Activated CD8-positive, alpha-beta T cell treated with anti-CD3 and anti-CD28 coated beads, Interleukin-2, amount 10 ng/mL, durations not matched to agents 7 days and 5 days (primary cell): ENCODE data around the gene NLRC5. TPM values are rescaled to one million over a fixed set of nuclear protein-coding genes. Genes with fewer than 3 reads are reported as not detected.

ENCODE experiments used
- ATAC-seq: fragments of 150-1000 bp; cut with Tn5 transposase; one replicate; pipeline ENCODE4 v1.10.0; 2021; ENCODE audit warnings: moderate library complexity
- CTCF ChIA-PET: fragments of 350-600 bp; sonication (Branson Sonifier 250); formaldehyde crosslinking; loops from one replicate; lab custom pipeline; 2021; ENCODE audit warnings: antibody characterized with exemption; lab: Charles Lee
- POLR2A ChIA-PET: fragments of 350-600 bp; sonication (Branson Sonifier 250); formaldehyde crosslinking; loops from one replicate; lab custom pipeline; 2021; ENCODE audit warnings: antibody characterized with exemption; lab: Charles Lee
- DNase-seq: peaks from one replicate; pipeline ENCODE4 v3.0.0-alpha.2; 2020
- H3K27ac Mint-ChIP-seq: one replicate; pipeline ENCODE4 v1.8.0; 2021; ENCODE audit warnings: mild to moderate bottlenecking, mixed read lengths
- H3K27me3 Mint-ChIP-seq: one replicate; pipeline ENCODE4 v1.8.0; 2021; ENCODE audit warnings: low read depth, mixed read lengths
- H3K36me3 Mint-ChIP-seq: one replicate; pipeline ENCODE4 v1.8.0; 2021; ENCODE audit warnings: low read depth, mixed read lengths
- H3K4me1 Mint-ChIP-seq: one replicate; pipeline ENCODE4 v1.8.0; 2021; ENCODE audit warnings: low read depth, mixed read lengths
- H3K4me3 Mint-ChIP-seq: one replicate; pipeline ENCODE4 v1.8.0; 2021; ENCODE audit warnings: mild to moderate bottlenecking, mixed read lengths
- H3K9me3 Mint-ChIP-seq: one replicate; pipeline ENCODE4 v1.8.0; 2022; ENCODE audit warnings: mixed read lengths; ENCODE audit not compliant: insufficient read depth
- total RNA-seq, 2 experiments: library from RNA; stranded (reverse); gene quantifications; one replicate each; pipeline ENCODE4 v1.2.3, GENCODE V29; 2021

NLRC5 gene
- 100 to 1,000 TPM; 280 to 291 TPM for total RNA-seq

DNA sequence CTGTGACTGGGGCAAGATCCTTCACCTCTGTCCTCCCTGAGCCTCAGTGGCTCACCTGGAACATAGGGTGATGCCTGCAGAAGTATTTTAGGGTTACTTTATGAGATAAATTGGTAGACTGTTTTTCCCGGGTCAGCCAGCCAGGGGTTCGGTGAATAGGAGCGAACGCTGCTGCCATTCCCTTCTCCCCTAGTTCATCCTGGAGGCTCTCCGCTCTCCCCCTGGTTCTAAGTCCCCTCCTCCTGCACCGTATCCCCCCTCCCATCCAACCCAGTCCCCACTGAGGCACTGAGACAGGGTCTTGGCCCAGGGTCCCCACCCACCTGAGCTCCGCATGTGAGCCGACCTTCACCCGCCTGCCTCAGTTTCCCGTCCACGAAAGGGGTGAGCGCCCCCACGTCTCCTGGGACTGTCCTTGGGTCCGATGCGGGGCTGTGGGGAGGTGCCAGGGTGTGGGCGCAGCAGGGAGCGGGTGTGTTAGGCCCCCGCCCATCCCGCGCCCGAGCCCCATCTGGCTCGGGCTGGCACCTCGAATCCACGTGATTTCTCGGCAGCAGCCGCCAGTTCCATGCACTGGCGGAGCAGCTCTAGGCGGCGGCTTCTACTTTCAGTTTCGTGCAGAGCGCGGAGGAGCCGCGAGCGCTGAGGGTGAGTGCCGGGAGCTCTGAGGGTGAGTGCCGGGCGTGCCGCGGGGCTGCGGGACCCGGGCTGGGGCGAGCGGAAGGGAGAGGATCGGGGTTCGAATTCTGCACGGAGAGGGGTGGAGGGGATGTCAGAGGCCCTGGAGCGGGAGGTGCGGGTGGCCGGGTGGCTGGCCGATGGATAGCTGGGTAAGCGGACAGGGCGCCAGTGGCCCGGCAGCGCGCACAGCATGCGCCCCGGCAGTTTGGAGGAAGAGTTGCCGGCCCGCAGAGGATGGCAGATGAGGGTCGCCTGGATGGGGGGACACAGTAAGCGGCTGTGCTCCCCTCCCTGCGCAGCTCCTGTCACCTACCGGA, at the start of gene NLRC5:
TSS of gene NLRC5 (plus strand) at position 610 of the 998 bp plus-strand sequence. CDS start 31,156 bp downstream, outside the sequence.
- CTCF ChIA-PET = interaction anchor here (0.6 to 8.5 kb wide), 11 partner anchors 10 to 57 kb away, joined by 3 to 107 read pairs (median 4); no protein-coding TSS in a partner anchor
- peaks cover 83% of the 10 kb centered on the region for H3K36me3 Mint-ChIP-seq

GRCh38 chr16:56939801-56940200, 49.6 kb upstream of the NLRC5 start:
- Mint-ChIP-seq H3K9me3 (no peaks in the 10 kb centered on the region), H3K36me3 (peaks cover 89% of the 10 kb centered on the region), H3K4me3 (peak overlapping the region; percentile 57), H3K27ac (peak overlapping the region; percentile 75), H3K27me3 (no peaks in the 10 kb centered on the region), H3K4me1 (peaks cover 67% of the 10 kb centered on the region)
- ATAC-seq (no peak), DNase-seq (no peak)
- ChIA-PET CTCF (interaction anchor here (1.6 kb wide), 1 partner anchor 56 kb away, joined by 4 read pairs; no protein-coding TSS in a partner anchor), POLR2A (interaction anchor here (0.6 to 1.6 kb wide), 2 partner anchors 10 to 79 kb away, joined by 3 read pairs; no protein-coding TSS in a partner anchor)

More for the DNA sequence above, at the start of gene NLRC5:
- Mint-ChIP-seq H3K4me3 (peak within 1 kb of the TSS; percentile 100), H3K9me3 (no peaks in the 10 kb centered on the region), H3K27ac (peak within 1 kb of the TSS; percentile 99), H3K4me1 (peaks cover 64% of the 10 kb centered on the region), H3K27me3 (no peaks in the 10 kb centered on the region)
- POLR2A ChIA-PET = interaction anchor here (0.5 to 4.6 kb wide), 31 partner anchors 8 to 380 kb away, joined by 3 to 87 read pairs (median 4); partner anchors contain the start of genes MT1E, PSME3IP1 and RSPRY1
- ATAC-seq (peak; percentile 83), DNase-seq (peak; percentile 95)

DNA sequence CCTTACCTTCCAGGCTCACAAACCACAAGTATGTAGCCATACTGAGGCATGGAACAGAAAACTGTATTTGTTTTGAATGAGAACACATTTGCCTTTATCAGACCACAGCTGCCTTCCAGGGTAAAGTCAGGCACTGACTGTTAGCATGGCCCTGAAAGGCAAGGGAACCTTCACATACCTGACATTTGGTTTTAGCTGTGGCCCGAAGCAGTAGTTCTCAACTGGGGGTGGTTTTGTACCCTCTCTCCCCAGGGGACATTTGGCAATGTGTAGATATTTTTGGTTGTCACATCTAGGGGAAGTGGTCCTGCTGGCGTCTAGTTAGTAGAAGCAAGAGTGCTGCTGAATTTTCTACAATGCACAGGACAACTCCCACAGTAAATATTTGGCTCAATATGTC, 48.3 kb upstream of the NLRC5 start:
- Mint-ChIP-seq H3K36me3 (peaks cover 81% of the 10 kb centered on the region), H3K27me3 (no peaks in the 10 kb centered on the region), H3K4me3 (no peak overlapping the region), H3K27ac (no peak overlapping the region), H3K4me1 (peaks cover 59% of the 10 kb centered on the region), H3K9me3 (no peaks in the 10 kb centered on the region)
- CTCF ChIA-PET = interaction anchor here (0.8 to 3.0 kb wide), 4 partner anchors 23 to 148 kb away, joined by 3 to 14 read pairs (median 6); no protein-coding TSS in a partner anchor
- no peak for ATAC-seq
- no peak for DNase-seq
- POLR2A ChIA-PET = interaction anchor here (0.8 to 5.8 kb wide), 2 partner anchors 9 to 69 kb away, joined by 5 to 67 read pairs; partner anchors contain the start of gene HERPUD1

DNA sequence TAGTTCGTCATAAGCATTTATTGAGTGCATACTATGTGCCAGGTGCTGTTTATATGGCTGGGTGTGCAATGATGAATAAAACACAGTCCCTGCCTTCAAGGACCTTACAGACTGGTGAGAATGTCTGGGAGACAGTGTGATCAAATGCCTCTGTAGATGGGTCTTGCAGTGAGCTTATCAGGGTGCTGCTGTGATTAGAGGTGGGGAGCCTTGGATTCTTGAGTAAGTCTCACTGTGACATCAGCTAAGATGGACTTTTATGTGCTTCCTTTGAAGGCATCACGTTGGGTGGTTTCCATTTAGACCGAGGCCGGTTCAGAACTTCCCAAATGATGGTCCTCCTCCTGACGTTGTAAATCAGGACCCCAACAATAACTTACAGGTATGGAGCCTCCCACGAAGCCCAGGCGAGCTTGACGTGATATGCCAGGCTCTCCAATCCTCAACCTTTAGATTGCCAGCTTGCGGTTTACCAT, 47.5 kb upstream of the NLRC5 start:
- no peak for ATAC-seq
- H3K36me3 Mint-ChIP-seq = peaks cover 76% of the 10 kb centered on the region
- DNase-seq = no peak
- H3K4me3 Mint-ChIP-seq = no peak overlapping the region
- peaks cover 53% of the 10 kb centered on the region for H3K4me1 Mint-ChIP-seq
- H3K27me3 Mint-ChIP-seq = no peaks in the 10 kb centered on the region
- POLR2A ChIA-PET = interaction anchor here (0.7 to 5.8 kb wide), 2 partner anchors 9 to 10 kb away, joined by 3 to 67 read pairs; partner anchors contain the start of gene HERPUD1
- no peaks in the 10 kb centered on the region for H3K9me3 Mint-ChIP-seq
- H3K27ac Mint-ChIP-seq = no peak overlapping the region
- CTCF ChIA-PET = interaction anchor here (1.1 to 3.0 kb wide), 5 partner anchors 9 to 149 kb away, joined by 3 to 14 read pairs (median 6); no protein-coding TSS in a partner anchor

GRCh38 chr16:56943761-56944375, 45.5 kb upstream of the NLRC5 start:
- ATAC-seq = no peak
- H3K27ac Mint-ChIP-seq = no peak overlapping the region
- H3K4me1 Mint-ChIP-seq = peaks cover 34% of the 10 kb centered on the region

DNA sequence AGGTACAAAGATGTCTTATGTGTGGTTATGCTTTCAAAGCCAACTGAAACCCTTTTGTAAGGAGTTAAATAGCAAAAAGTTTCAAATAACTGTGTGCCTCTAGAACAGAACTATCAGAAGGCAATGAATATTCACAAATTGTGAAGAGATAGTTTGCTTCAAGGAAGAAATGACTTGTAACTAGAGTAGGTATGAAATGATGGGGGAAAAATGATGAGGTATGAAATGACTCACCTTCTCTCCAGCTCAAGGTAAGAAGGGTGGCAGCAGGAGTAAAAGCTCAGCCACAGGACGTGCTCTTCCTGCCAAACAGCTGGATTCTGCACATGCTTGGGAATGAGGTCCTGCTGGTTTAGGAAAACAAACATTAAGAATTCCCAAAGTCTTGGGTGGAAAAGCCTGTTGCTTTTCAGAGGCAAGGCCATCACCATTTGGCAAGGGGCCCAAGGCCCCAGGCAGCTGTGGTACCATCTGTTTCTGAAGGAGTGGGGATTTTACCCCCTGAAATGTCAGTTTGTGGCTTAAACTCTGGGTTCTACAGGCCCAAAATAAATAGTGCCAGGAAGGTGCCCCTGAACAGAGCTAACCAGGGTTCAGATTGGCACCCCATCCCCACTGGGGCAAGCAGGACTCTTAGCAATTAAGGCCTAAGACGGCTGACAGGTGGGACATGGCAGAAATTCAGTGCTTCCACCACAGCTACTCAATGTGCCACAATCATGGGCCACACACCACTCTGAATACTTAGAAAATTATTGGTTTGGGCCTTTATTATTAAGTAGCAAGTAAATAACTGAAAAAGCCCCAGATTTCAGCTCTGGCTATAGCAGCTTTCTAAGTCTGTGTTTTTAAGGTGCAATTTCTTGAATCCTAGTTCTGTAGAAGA, 44.2 kb upstream of the NLRC5 start:
- no peaks in the 10 kb centered on the region for H3K9me3 Mint-ChIP-seq
- peak overlapping the region; percentile 11 for H3K27ac Mint-ChIP-seq
- no peak overlapping the region for H3K4me3 Mint-ChIP-seq
- ChIA-PET POLR2A (interaction anchor here (0.6 to 5.8 kb wide), 5 partner anchors 13 to 97 kb away, joined by 3 to 67 read pairs (median 3); partner anchors contain the start of genes CETP and HERPUD1), CTCF (interaction anchor here (0.7 to 2.9 kb wide), 6 partner anchors 8 to 86 kb away, joined by 3 to 15 read pairs (median 4); no protein-coding TSS in a partner anchor)
- DNase-seq (no peak), ATAC-seq (no peak)
- peaks cover 44% of the 10 kb centered on the region for H3K36me3 Mint-ChIP-seq
- H3K27me3 Mint-ChIP-seq = no peaks in the 10 kb centered on the region
- H3K4me1 Mint-ChIP-seq = peaks cover 21% of the 10 kb centered on the region

More at GRCh38 chr16:56943761-56944375, 45.5 kb upstream of the NLRC5 start:
- no peak for DNase-seq
- no peak overlapping the region for H3K4me3 Mint-ChIP-seq
- no peaks in the 10 kb centered on the region for H3K27me3 Mint-ChIP-seq
- ChIA-PET POLR2A (interaction anchor here (0.7 to 5.8 kb wide), 3 partner anchors 11 to 45 kb away, joined by 3 to 67 read pairs (median 5); partner anchors contain the start of genes HERPUD1 and NLRC5), CTCF (interaction anchor here (1.0 to 3.0 kb wide), 7 partner anchors 8 to 76 kb away, joined by 3 to 15 read pairs (median 5); no protein-coding TSS in a partner anchor)
- H3K36me3 Mint-ChIP-seq = peaks cover 58% of the 10 kb centered on the region
- H3K9me3 Mint-ChIP-seq = no peaks in the 10 kb centered on the region

DNA sequence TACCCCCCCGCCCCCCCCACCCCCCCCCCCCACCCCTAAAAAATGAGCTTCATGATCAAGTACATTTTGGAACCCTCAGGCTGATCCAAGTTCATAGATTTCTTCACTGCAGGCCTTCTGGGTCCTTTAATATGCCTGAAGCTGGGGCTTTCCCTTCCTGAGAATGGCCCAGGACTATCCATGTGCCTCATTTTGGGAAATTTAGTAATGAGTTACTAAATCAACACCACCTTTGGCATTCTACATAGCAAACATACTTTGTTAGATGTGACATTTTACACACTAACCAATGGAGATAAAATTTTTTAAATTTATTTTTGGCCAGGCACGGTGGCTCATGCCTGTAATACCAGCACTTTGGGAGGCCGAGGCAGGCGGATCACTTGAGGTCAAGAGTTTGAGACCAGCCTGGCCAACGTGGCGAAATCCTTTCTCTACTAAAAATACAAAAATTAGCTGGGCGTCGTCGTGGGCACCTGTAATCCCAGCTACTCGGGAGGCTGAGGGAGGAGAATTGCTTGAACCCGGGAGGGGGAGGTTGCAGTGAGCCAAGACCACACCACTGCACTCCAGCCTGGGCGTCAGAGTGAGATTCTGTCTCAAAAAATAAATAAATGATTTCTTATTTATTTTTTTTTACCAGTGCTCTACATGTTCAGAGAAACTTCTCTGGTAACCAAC, 43.4 kb upstream of the NLRC5 start:
- no peaks in the 10 kb centered on the region for H3K9me3 Mint-ChIP-seq
- H3K4me3 Mint-ChIP-seq = no peak overlapping the region
- no peaks in the 10 kb centered on the region for H3K27me3 Mint-ChIP-seq
- ChIA-PET CTCF (interaction anchor here (0.7 to 2.9 kb wide), 5 partner anchors 9 to 87 kb away, joined by 3 to 15 read pairs (median 4); no protein-coding TSS in a partner anchor), POLR2A (interaction anchor here (0.5 to 5.8 kb wide), 7 partner anchors 14 to 319 kb away, joined by 3 to 67 read pairs (median 3); partner anchors contain the start of genes CETP and HERPUD1)
- H3K27ac Mint-ChIP-seq = no peak overlapping the region
- DNase-seq = no peak
- peaks cover 36% of the 10 kb centered on the region for H3K36me3 Mint-ChIP-seq
- no peak for ATAC-seq
- H3K4me1 Mint-ChIP-seq = peaks cover 26% of the 10 kb centered on the region

GRCh38 chr16:56946767-56947603, 42.4 kb upstream of the NLRC5 start:
- Mint-ChIP-seq H3K4me3 (no peak overlapping the region), H3K36me3 (peaks cover 30% of the 10 kb centered on the region), H3K27me3 (no peaks in the 10 kb centered on the region), H3K27ac (no peak overlapping the region), H3K9me3 (no peaks in the 10 kb centered on the region), H3K4me1 (peaks cover 32% of the 10 kb centered on the region)
- no peak for ATAC-seq
- DNase-seq = no peak
- POLR2A ChIA-PET = interaction anchor here (0.6 to 1.0 kb wide), 5 partner anchors 15 to 92 kb away, joined by 3 to 5 read pairs (median 3); partner anchors contain the start of gene NLRC5
- CTCF ChIA-PET = interaction anchor here (0.8 to 1.8 kb wide), 5 partner anchors 14 to 154 kb away, joined by 3 to 10 read pairs (median 3); no protein-coding TSS in a partner anchor

GRCh38 chr16:56947604-56947995, 41.8 kb upstream of the NLRC5 start:
- H3K4me1 Mint-ChIP-seq = peaks cover 32% of the 10 kb centered on the region
- DNase-seq (no peak), ATAC-seq (no peak)
- CTCF ChIA-PET = interaction anchor here (0.8 to 1.8 kb wide), 5 partner anchors 15 to 154 kb away, joined by 3 to 10 read pairs (median 3); no protein-coding TSS in a partner anchor
- H3K4me3 Mint-ChIP-seq = no peak overlapping the region
- H3K27ac Mint-ChIP-seq = no peak overlapping the region
- H3K27me3 Mint-ChIP-seq = no peaks in the 10 kb centered on the region
- peaks cover 25% of the 10 kb centered on the region for H3K36me3 Mint-ChIP-seq
- POLR2A ChIA-PET = interaction anchor here (0.6 to 1.0 kb wide), 4 partner anchors 16 to 93 kb away, joined by 3 to 5 read pairs (median 3); partner anchors contain the start of gene NLRC5
- no peaks in the 10 kb centered on the region for H3K9me3 Mint-ChIP-seq
